ENCODE data around the gene TRAK2. TPM values are rescaled to one million over a fixed set of nuclear protein-coding genes. Genes with fewer than 3 reads are reported as not detected.

The TRAK2 gene, protein sequence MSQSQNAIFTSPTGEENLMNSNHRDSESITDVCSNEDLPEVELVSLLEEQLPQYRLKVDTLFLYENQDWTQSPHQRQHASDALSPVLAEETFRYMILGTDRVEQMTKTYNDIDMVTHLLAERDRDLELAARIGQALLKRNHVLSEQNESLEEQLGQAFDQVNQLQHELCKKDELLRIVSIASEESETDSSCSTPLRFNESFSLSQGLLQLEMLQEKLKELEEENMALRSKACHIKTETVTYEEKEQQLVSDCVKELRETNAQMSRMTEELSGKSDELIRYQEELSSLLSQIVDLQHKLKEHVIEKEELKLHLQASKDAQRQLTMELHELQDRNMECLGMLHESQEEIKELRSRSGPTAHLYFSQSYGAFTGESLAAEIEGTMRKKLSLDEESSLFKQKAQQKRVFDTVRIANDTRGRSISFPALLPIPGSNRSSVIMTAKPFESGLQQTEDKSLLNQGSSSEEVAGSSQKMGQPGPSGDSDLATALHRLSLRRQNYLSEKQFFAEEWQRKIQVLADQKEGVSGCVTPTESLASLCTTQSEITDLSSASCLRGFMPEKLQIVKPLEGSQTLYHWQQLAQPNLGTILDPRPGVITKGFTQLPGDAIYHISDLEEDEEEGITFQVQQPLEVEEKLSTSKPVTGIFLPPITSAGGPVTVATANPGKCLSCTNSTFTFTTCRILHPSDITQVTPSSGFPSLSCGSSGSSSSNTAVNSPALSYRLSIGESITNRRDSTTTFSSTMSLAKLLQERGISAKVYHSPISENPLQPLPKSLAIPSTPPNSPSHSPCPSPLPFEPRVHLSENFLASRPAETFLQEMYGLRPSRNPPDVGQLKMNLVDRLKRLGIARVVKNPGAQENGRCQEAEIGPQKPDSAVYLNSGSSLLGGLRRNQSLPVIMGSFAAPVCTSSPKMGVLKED
- total RNA-seq = 21.0 and 25.0 TPM in 2 replicates

DNA sequence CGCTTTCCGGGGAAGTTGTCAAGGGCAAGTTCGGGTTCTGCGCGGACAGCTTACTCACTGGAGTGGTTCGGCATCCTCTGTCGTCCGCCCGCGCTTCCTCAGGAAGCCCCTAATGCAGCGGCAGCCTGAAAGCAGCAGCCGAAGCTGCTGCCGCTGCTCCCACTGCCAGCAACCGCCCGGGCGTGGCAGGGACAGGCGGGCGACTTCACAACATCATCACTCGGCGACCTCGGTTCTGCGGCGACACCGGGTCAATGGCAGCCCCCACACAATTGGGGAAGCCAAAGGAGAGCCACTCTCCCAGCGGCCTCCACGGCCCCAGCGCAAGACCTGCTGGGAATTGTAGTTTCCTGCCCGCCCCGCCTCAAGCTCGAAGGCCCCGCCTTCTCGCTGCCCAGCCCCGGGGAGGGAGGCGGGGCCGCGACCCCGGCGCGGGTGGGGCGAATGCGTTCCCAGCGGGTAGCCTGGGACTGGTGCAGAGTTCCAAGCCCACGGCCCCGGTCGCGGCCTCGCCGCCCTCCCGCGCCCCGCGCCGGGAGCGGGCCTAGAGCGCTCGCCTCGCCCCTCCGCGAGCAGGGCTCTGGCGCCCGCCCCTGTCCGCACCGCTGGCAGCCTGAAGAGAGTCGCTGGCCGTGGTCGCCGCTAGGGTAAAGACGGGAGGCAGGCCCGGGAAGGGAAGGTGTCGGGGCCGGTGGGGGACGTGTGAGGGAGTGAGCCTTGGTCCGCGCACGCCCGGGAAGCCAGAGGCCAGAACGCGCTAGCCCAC is at the start of gene TRAK2, which contains the start of gene STRADB:
TSS of gene TRAK2 (minus strand) at position 167 of the 766 bp plus-strand sequence. CDS start 30,951 bp downstream, outside the sequence.
TSS of gene STRADB (plus strand) at position 449 of the 766 bp plus-strand sequence. CDS start 3,101 bp downstream, outside the sequence.

DNA sequence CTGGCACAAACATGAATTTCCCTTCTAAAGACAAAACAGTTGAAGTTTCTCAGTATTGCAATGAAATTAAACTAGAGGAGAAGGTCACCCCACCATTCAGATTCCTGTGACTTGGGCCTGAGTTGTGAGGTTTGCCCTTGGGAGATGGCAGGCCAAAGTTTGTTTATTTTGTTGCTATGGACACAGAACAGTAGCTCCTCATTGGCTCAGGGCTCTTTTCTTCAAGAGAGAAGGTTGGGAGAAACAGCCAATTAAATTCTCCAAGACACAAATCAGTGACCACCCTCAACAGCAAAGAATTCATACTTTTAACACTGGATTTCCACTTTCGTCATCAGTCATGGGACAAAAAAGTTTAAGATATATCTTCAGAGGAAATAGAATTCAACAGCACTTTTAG is 94.0 kb downstream of the TRAK2 start, which contains the start of gene FLACC1:
TSS of gene FLACC1 (minus strand) at position 125 of the 400 bp plus-strand sequence. CDS start 5,941 bp downstream, outside the sequence.

Other genes with a start within 250 kb of the TRAK2 start
- gene CASP8, start 190.9 kb downstream of the TRAK2 start, total RNA-seq = 11.4 and 17.6 TPM in 2 replicates
- gene FLACC1, start 94.1 kb downstream of the TRAK2 start, total RNA-seq = 0.32 TPM in 1 of 2 replicates, not detected in the other
- gene STRADB, start 282 bp upstream of the TRAK2 start, total RNA-seq = 26.1 and 39.3 TPM in 2 replicates
- 10.8 and 35.3 TPM in 2 replicates for gene TMEM237, start 192.0 kb upstream of the TRAK2 start, total RNA-seq
- gene MPP4, start 247.2 kb upstream of the TRAK2 start, total RNA-seq = 4.3 TPM in 1 of 2 replicates, not detected in the other

All from epithelial cell of alveolus of lung (primary cell).